Esophagus squamous epithelium (tissue), 5 donors: ENCODE data around the gene STX10. TPM values are rescaled to one million over a fixed set of nuclear protein-coding genes. Genes with fewer than 3 reads are reported as not detected.

Source experiments
- DNase-seq: peaks from one replicate; lab custom pipeline; 2025; lab: John Stamatoyannopoulos, UW
- H3K27ac ChIP-seq, 4 donors: fragments of 200-600 bp; sonication (generic); one replicate each; pipeline ENCODE4 v1.5.1; 2016 to 2019; ENCODE audit warnings: mild to moderate bottlenecking in 1 of 4
- H3K27me3 ChIP-seq, 4 donors: fragments of 200-600 bp; sonication (generic); 1 replicate in 3 of 4; 2 replicates in 1 of 4; pipeline versions ENCODE4 v1.5.1 to v1.6.0; 2017 to 2021; ENCODE audit warnings: antibody characterized with exemption in 1 of 4
- H3K36me3 ChIP-seq, 3 donors: fragments of 200-600 bp; sonication (generic); one replicate each; pipeline ENCODE4 v1.5.1; 2016 to 2019
- H3K4me1 ChIP-seq, 3 donors: fragments of 200-600 bp; sonication (generic); one replicate each; pipeline ENCODE4 v1.5.1; 2017 to 2019
- H3K4me3 ChIP-seq, 4 donors: fragments of 200-600 bp; sonication (generic); 1 replicate in 3 of 4; 2 replicates in 1 of 4; pipeline ENCODE4 v1.5.1; 2016 to 2019; ENCODE audit warnings: mild to moderate bottlenecking in 2 of 4, moderate library complexity in 1 of 4
- H3K9me3 ChIP-seq, 3 donors: fragments of 200-600 bp; sonication (generic); one replicate each; pipeline ENCODE4 v1.5.1; 2016 to 2019
- CTCF ChIP-seq, 6 experiments: fragments of 450-650 bp in 4 of 6; fragments of 200-600 bp in 2 of 6; sonication (generic) in 2 of 6; IDR thresholded peaks; one replicate each; pipeline ENCODE4 v1.5.1; 2016 to 2019; ENCODE audit warnings: antibody characterized with exemption in 6 of 6, mild to moderate bottlenecking in 4 of 6, moderate library complexity in 4 of 6
- POLR2A ChIP-seq, 4 donors: fragments of 450-650 bp; IDR thresholded peaks; one replicate each; pipeline ENCODE4 v1.6.1; 2017; ENCODE audit warnings: antibody characterized with exemption in 4 of 4, mild to moderate bottlenecking in 4 of 4, moderate library complexity in 3 of 4
- WGBS, 2 donors: methylation state at CpG; one replicate each; pipeline ENCODE4 v1.1.5; 2018; 5-methylcytosine and 5-hydroxymethylcytosine counted together
- intact Hi-C: fragments of 100-400 bp; cut with DNase I; formaldehyde crosslinking; loops from one replicate; pipeline ENCODE4 v1.15.0; 2022
- total RNA-seq, 4 donors: library from RNA; depleted of rRNA; stranded (reverse); fragments of >200 nt; gene quantifications; one replicate each; pipeline ENCODE4 v1.1.0, GENCODE V29; 2016
- donor health status: DM: yes; HTN: yes; CAD: no.

The STX10 gene
- total RNA-seq, 4 donors from 2014 or later: 50.3 to 80.4 (median 69.3) TPM

- Histone ChIP-seq H3K4me3 (no peak overlapping the region), H3K36me3 (peaks cover 41 to 89% (median 45%) of the 10 kb centered on the region in 3 donors), H3K27ac (no peak overlapping the region), H3K9me3 (no peaks in the 10 kb centered on the region), H3K4me1 (peaks cover 0 to 14% (median 7%) of the 10 kb centered on the region in 3 donors), H3K27me3 (no peaks in the 10 kb centered on the region)
- no peak for DNase-seq
- WGBS, 2 donors: 55 to 78% methylated on average over 3 to 8 of the region's 11 CpGs
- TF ChIP-seq CTCF (IDR thresholded peaks at IDR 0.05) (no peak), POLR2A (IDR thresholded peaks at IDR 0.05) (no peak)
- intact Hi-C loops: no loop called here
These were observed 10.4 kb downstream of the STX10 start for GRCh38 chr19:13139633-13140311.

GRCh38 chr19:13138916-13139198 is 11.3 kb downstream of the STX10 start:
- no peak overlapping the region for H3K4me3 ChIP-seq
- TF ChIP-seq POLR2A (IDR thresholded peaks at IDR 0.05) (no peak), CTCF (IDR thresholded peaks at IDR 0.05) (no peak)
- no peak for DNase-seq
- H3K27me3 ChIP-seq: no peaks in the 10 kb centered on the region
- peaks cover 32 to 88% (median 36%) of the 10 kb centered on the region in 3 donors for H3K36me3 ChIP-seq
- WGBS, 2 donors: 100% methylated on average over 1 of the region's 10 CpGs
- peaks cover 0 to 14% (median 7%) of the 10 kb centered on the region in 3 donors for H3K4me1 ChIP-seq
- H3K9me3 ChIP-seq: no peaks in the 10 kb centered on the region
- intact Hi-C loops: no loop called here
- H3K27ac ChIP-seq: no peak overlapping the region

GRCh38 chr19:13138171-13138915 is 11.8 kb downstream of the STX10 start:
- no peak for TF ChIP-seq POLR2A (IDR thresholded peaks at IDR 0.05)
- TF ChIP-seq CTCF (IDR thresholded peaks at IDR 0.05): no peak
- no peaks in the 10 kb centered on the region for H3K9me3 ChIP-seq
- intact Hi-C loops: no loop called here
- H3K27me3 ChIP-seq: no peaks in the 10 kb centered on the region
- WGBS, 2 donors: 70 to 76% methylated on average over 10 to 12 of the region's 40 CpGs
- no peak for DNase-seq
- H3K36me3 ChIP-seq: peaks cover 32 to 84% (median 35%) of the 10 kb centered on the region in 3 donors
- H3K4me1 ChIP-seq: peaks cover 0 to 13% (median 4%) of the 10 kb centered on the region in 3 donors
- H3K27ac ChIP-seq: no peak overlapping the region
- no peak overlapping the region for H3K4me3 ChIP-seq

- intact Hi-C loops: no loop called here
- Histone ChIP-seq H3K9me3 (no peaks in the 10 kb centered on the region), H3K4me1 (peaks cover 0 to 13% (median 0%) of the 10 kb centered on the region in 3 donors), H3K36me3 (peaks cover 32 to 87% (median 35%) of the 10 kb centered on the region in 3 donors), H3K27me3 (no peaks in the 10 kb centered on the region), H3K4me3 (no peak overlapping the region), H3K27ac (no peak overlapping the region)
- DNase-seq: no peak
- TF ChIP-seq POLR2A (IDR thresholded peaks at IDR 0.05): no peak
- TF ChIP-seq CTCF (IDR thresholded peaks at IDR 0.05): no peak
- WGBS, 2 donors: 85% methylated on average over 9 of the region's 28 CpGs; no CpG with 5 or more reads in 1 of the 2 donors
These were observed 12.8 kb downstream of the STX10 start for GRCh38 chr19:13137290-13137794.
